Parathyroid adenoma (tissue), 2 donors: ENCODE results near the gene UBASH3A.

ENCODE experiments used
- H2AFZ ChIP-seq: fragments of 300-600 bp; sonication (generic); one replicate; pipeline ENCODE4 v1.7.0; 2017; ENCODE audit warnings: antibody characterized with exemption, mild to moderate bottlenecking
- H3K27ac ChIP-seq: fragments of 300-600 bp; sonication (generic); one replicate; pipeline ENCODE4 v1.7.0; 2017
- H3K27me3 ChIP-seq: fragments of 300-600 bp; sonication (generic); one replicate; pipeline ENCODE4 v1.7.0; 2017; ENCODE audit warnings: low read length; ENCODE audit not compliant: control insufficient read depth, insufficient read depth
- H3K36me3 ChIP-seq: fragments of 300-600 bp; sonication (generic); one replicate; pipeline ENCODE4 v1.7.0; 2017; ENCODE audit warnings: low read length; ENCODE audit not compliant: control insufficient read depth, insufficient read depth
- H3K4me1 ChIP-seq: fragments of 300-600 bp; sonication (generic); one replicate; pipeline ENCODE4 v1.7.0; 2017; ENCODE audit warnings: control low read depth
- H3K4me2 ChIP-seq: fragments of 300-600 bp; sonication (generic); one replicate; pipeline ENCODE4 v1.7.0; 2017; ENCODE audit warnings: low read length
- H3K4me3 ChIP-seq: fragments of 300-600 bp; sonication (generic); one replicate; pipeline ENCODE4 v1.7.0; 2017; ENCODE audit warnings: low read depth, low read length
- H3K79me2 ChIP-seq: fragments of 300-600 bp; sonication (generic); one replicate; pipeline ENCODE4 v1.7.0; 2017; ENCODE audit warnings: control low read depth
- H3K9ac ChIP-seq: fragments of 300-600 bp; sonication (generic); one replicate; pipeline ENCODE4 v1.7.0; 2017; ENCODE audit warnings: mild to moderate bottlenecking
- H3K9me3 ChIP-seq: fragments of 300-600 bp; sonication (generic); one replicate; pipeline ENCODE4 v1.7.0; 2017; ENCODE audit warnings: low read length; ENCODE audit not compliant: control insufficient read depth
- CTCF ChIP-seq: fragments of 300-600 bp; sonication (generic); IDR thresholded peaks from one replicate; pipeline ENCODE4 v1.7.0; 2017; ENCODE audit warnings: antibody characterized with exemption, mild to moderate bottlenecking
- donor health status: primary hyperparathyroidism.

UBASH3A gene

GRCh38 chr21:42474043-42474831, 70.5 kb downstream of the UBASH3A start:
- TF ChIP-seq CTCF = no peak
- H3K27ac ChIP-seq = no peak overlapping the region
- H3K9ac ChIP-seq = no peak overlapping the region
- no peaks in the 10 kb centered on the region for H3K36me3 ChIP-seq
- no peak overlapping the region for H3K4me2 ChIP-seq
- H3K27me3 ChIP-seq = no peaks in the 10 kb centered on the region
- no peaks in the 10 kb centered on the region for H3K4me1 ChIP-seq
- H3K9me3 ChIP-seq = no peaks in the 10 kb centered on the region
- no peaks in the 10 kb centered on the region for H3K79me2 ChIP-seq
- no peak overlapping the region for H3K4me3 ChIP-seq
- no peak overlapping the region for H2AFZ ChIP-seq

GRCh38 chr21:42475036-42475435, 71.3 kb downstream of the UBASH3A start:
- no peak overlapping the region for H3K9ac ChIP-seq

GRCh38 chr21:42475526-42476387, 72.1 kb downstream of the UBASH3A start:
- Histone ChIP-seq H3K9me3 (no peaks in the 10 kb centered on the region), H3K4me3 (no peak overlapping the region), H2AFZ (no peak overlapping the region), H3K4me1 (no peaks in the 10 kb centered on the region), H3K9ac (no peak overlapping the region), H3K36me3 (no peaks in the 10 kb centered on the region), H3K27ac (no peak overlapping the region), H3K4me2 (no peak overlapping the region), H3K27me3 (no peaks in the 10 kb centered on the region), H3K79me2 (no peaks in the 10 kb centered on the region)
- TF ChIP-seq CTCF = no peak

More at GRCh38 chr21:42475036-42475435, 71.3 kb downstream of the UBASH3A start:
- Histone ChIP-seq H3K79me2 (no peaks in the 10 kb centered on the region), H3K4me2 (no peak overlapping the region), H3K27ac (no peak overlapping the region), H3K36me3 (no peaks in the 10 kb centered on the region), H3K4me3 (no peak overlapping the region), H2AFZ (no peak overlapping the region), H3K27me3 (no peaks in the 10 kb centered on the region), H3K9me3 (no peaks in the 10 kb centered on the region), H3K4me1 (no peaks in the 10 kb centered on the region)
- no peak for TF ChIP-seq CTCF

GRCh38 chr21:42476388-42477331, 73.0 kb downstream of the UBASH3A start:
- no peak overlapping the region for H2AFZ ChIP-seq
- no peak overlapping the region for H3K4me2 ChIP-seq
- H3K36me3 ChIP-seq = no peaks in the 10 kb centered on the region
- no peaks in the 10 kb centered on the region for H3K4me1 ChIP-seq
- TF ChIP-seq CTCF = no peak
- no peak overlapping the region for H3K4me3 ChIP-seq
- H3K79me2 ChIP-seq = no peaks in the 10 kb centered on the region
- no peak overlapping the region for H3K27ac ChIP-seq
- H3K27me3 ChIP-seq = no peaks in the 10 kb centered on the region
- H3K9me3 ChIP-seq = no peaks in the 10 kb centered on the region
- no peak overlapping the region for H3K9ac ChIP-seq
